NOMO-1 (cell line): ENCODE measurements around the gene CERT1.
A peak's percentile ranks its signal among the peaks of the same experiment; 100 is the strongest.

Experiments
- DNase-seq, 2 experiments: peaks; one replicate each; lab custom pipeline; 2025; ENCODE audit not compliant: unreplicated experiment in 2 of 2; lab: John Stamatoyannopoulos, UW

The CERT1 gene

DNA sequence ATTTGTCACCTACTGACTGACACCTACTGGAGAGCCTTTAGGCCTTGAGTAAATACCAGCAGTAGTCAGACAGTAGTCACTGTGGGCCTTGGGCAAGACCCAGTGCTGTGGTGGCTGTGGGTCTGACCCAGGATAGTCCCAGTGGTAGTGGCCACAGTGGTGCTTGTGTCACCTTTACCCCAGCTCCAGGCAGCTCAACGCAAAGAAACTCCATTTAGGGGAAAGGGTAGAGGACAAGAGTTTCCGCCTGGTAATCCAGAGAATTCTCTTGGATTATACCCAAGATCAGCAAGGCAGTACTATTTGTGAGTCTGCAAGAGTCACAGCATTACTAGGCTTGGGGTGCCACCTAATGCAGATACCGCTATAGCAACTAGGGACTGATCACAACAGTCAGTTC is 28.9 kb downstream of the CERT1 start:
- no peak for DNase-seq

DNA sequence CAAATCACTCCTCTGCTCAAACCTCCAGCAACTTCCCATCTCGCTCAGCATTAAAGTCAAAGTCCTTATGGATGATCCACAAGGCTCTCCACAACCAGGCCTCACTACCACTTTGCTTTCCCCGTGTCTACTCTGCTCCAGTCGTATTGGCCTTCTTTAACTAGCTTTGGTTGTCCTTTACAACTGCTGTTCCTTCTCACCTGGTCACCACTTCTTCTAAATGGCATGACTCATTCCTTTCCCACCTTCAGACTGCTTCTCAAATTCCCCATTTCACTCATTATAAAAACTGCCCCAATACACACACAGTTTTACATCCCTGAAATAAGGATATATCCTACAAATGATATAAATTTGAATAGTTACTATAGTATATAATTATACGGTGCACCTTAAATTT is 30.4 kb downstream of the CERT1 start:
- DNase-seq: no peak

DNA sequence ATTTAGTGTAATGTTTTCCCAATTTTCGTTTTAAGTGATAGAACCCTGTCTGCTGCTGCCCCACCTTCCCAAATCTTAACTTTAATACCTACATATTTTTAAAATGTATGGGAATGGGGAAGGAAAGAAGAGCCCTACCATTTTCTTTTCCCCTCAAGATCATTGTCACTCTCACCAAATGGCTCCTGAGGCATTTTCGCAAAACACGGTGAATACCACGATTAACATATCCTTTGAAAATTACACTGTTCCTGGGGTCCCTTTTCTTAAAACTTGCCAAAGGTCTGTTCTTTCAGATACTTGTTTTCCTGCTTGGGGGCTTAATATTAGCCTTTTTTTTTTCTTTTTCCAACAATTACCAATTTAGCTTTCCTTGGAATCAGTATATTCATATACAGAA is 36.1 kb downstream of the CERT1 start:
- DNase-seq: no peak

DNA sequence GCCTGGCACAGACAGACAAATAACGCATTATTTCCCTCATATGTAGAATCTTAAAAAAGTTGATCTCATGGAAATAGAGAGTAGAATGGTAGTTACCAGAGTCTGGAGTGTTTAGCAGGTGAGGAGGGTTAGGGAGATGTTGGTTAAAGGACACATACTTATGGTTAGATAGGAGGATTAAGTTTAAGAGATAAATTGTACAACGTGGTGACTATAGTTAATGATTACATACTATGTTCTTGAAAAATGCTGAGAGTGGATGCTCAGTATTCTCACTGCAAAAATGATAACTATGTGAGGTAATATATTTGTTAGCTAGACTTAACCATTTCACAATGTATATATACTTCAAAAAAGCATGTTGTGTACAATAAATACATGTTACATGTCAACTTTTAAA is 38.0 kb downstream of the CERT1 start:
- no peak for DNase-seq

DNA sequence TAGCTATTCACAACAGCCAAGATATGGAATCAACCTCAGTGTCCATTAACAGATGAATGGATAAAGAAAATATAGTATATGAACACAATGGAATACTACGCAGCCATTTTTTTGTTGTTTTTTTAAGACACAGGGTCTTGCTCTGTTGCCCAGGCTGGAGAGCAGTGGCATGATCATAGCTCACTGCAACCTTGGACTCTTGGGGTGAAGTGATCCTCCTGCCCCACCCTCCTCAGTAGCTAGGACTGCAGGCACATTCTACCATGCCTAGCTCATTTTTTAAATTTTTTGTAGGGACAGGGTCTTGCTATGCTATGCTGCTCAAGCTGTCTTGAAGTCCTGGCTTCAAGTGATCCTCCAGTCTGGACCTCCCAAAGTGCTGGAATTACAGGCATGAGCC is 38.5 kb downstream of the CERT1 start:
- DNase-seq: no peak

DNA sequence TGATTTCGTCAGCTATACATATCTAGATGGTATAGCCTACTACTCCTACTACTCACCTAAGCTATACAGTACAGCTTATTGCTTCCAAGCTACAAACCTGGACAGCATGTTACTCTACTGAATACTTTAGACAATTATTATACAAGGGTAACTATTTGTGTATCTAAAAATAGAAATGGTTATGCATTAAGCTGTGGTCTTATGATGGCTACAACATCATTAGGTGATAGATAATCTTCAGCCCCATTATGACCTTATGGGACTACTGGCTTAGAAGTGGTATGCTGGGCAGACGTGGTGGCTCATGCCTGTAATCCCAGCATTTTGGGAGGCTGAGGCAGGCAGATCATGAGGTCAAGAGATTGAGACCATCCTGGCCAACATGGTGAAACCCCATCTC is 40.2 kb downstream of the CERT1 start:
- no peak for DNase-seq

DNA sequence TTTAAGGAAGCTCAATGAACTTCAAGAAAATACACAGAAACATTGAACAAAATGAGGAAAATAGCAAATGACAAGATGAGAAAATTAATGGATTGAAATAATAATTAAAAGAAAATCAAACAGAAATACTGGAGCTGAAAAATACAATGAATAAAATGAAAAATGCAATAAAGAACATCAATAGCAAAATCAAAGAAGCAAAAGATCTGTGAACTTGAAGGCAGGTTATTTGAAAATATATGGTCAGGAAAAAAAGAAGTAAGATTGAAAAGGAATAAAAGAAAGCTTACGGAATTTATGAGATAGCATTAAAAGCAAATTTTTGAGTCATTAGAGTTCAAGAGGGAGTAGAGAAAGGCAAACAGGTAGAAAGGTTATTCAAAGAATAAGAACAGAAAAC is 42.4 kb downstream of the CERT1 start:
- no peak for DNase-seq

DNA sequence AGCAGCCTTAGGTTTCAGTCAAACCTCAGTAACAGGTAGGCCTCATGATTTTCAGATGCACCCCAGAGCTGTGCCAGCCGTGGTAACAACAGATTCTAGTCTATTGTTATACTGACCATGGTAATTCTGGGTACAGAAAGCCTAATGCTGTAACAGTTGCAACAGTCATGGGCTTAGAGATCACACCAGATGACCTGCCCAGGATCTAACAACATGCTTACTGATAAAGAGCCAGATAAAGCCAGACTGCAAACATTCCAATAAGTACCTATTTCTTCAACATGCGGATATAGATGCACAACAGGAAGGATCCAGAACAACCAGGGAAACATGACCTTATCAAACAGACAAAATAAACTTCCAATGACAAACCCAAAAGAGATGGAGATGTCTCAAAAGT is 42.8 kb downstream of the CERT1 start:
- DNase-seq: no peak

DNA sequence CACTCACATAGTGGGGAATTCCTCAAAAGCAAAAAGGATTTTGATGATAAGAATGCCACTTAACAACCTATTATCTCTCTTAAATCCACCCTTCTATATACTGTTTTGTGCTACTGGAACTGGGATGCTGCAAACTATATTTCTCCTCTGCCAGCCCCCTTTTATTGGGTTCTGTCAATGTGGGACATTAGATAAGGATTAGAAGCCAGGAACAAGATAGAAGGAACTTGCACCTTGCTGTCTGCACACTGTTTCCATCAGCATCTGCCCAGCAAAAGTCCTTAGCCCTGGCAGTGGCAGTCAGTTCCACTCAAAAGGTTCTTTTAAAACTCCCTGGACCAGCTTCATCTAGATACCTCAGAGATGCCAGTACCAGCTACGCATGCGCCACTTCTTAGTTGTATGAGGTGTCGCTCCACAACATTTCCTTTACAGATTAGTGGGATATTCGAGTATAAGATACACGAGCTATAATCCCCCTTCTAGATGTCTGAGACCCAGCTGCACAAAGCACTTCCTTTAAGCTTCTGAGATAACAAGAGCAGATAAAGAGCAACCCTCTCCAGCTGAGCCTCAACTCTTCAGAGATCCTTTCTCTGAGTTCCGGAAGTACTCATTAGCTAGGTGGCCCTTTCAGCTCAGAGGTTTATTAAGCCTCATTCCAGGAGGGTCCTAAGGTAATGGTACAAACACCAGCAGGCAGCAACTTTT is 45.3 kb downstream of the CERT1 start:
- DNase-seq: no peak

DNA sequence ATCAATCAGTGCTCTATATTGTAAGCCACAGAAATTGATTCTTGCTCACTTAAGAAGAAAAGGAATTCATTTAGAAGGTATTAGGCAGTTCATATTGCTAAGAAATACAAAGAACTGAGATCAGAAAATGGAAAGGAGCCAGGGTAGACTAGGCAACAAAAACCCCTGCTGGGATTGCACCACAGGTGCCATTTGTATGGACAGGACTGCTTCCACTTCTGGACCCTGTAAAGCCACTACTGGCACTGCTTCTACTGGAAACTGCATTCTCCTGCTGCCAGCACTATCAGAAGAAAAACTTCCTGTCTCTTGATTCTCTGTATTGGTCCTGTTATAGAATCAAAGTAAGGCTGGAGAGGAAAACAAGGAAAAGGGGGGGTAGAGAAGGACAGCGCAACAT is 45.9 kb downstream of the CERT1 start:
- no peak for DNase-seq

DNA sequence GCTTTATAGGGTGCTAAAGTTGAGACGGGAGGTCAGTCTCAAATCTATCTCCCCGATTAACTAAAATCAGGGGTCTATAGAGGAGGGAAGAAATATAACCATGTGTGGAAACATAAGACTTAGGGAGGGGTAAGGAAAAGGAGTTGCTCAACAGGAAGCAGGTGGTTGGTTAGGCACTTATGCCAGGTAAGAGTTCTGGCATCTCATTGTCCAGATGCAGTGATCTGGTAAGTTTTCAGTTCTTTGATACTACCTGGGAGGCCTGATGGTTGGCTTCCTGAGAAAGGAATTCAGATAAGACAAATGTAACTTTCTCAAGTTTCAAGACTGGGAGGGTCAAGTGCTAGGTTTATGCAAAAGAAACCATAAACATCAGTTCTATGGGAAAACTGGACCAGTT is 47.7 kb downstream of the CERT1 start:
- DNase-seq: no peak

DNA sequence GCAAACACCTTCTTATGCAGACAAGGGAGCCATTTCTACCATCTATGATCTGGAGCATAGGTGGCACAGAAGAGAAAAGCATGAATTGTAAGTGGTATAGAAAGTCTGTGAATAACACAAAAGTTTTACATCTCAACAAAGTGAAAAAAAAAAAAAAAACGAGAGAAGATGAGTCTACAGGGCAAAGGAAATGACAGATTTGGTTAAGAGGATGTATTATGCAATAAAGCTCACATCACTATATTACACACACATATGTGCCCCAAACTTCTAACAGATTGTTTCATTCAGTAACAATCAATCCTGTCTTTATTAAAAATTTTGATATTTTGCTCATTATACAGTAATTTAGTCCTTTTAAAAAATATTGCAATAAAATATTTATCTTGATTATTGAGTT is 49.8 kb downstream of the CERT1 start:
- DNase-seq: peak; percentile 11 to 54

DNA sequence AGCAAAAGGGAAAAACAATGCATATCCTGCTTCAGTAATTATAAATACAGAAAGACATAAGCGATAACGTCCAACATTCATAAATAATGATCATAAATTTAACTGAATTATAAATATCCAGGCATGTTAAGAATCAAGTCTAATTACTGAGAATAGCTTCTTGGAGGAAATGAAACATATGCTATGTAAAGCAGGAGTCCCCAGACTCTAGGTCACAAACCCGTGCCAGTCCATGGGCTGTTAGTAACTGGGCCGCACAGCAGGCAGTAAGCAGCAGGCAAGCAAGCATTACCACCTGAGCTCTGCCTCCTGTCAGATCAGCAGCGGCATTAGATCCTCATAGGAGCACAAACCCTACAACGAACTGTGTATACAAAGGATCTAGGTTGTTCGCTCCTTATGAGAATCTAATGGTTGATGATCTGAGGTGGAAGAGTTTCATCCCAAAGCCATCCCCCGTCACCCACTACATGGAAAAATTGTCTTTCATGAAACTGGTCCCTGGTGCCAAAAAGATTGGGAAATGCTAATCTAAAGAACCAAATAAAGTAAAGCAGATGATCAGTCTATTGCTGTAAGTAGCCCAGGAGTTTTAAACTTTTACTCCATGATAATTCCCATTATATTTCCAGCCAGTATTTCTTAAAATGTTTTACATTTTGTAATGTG is 50.4 kb downstream of the CERT1 start:
- no peak for DNase-seq

DNA sequence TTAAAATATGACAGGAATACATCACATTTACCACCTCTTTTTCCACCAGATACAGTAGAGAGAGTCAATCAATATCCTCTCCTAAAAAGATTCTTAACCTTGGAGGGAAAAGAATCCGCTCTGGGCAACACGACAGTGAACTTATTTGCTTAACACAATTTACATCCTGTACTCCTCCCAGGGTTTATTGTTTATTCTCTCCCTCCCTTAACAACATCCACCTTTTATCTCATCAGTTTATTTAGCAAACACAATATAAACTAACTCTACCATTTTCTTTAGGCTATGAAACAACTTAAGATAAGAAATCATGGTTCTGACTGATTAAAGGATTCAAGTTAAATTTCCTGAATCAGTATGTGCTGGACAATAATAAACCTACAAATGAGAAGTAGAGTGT is 50.9 kb downstream of the CERT1 start:
- DNase-seq: no peak

DNA sequence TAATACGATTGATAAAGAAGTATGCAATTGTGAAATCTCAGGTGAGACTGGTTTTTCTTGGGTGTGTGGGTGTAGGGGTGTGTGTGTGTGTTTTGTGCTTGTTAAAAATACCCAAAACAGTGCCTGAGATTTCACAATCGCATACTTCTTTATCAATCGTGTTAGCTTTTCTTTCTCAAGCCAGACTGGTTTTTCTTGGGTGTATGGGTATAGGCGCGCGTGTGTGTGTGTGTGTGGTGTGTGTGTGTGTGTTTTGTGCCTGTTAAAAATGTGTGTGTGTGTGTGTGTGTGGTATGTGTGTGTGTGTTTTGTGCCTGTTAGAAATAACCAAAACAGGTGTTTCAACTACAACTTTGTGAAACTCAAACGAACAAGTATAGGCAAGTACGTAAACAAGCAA is 53.7 kb downstream of the CERT1 start:
- DNase-seq: no peak

DNA sequence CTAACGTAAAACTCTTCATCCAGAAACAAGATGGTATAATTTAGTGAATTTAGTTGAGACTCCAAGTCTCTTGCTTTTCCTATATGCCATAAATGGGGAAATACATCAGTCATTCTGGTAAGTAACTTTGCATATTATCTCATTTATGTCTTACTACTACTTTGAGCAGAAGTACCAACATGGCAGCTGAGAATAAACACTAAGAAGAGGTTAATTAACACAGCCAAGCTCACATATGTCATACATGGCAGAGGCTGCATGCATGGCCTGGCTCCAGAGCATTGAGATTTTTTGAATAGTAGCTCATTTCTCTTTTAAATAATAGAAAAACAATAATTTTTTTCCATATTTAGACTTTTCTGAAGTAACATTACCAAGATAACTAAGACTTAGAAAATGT is 54.3 kb downstream of the CERT1 start:
- no peak for DNase-seq

DNA sequence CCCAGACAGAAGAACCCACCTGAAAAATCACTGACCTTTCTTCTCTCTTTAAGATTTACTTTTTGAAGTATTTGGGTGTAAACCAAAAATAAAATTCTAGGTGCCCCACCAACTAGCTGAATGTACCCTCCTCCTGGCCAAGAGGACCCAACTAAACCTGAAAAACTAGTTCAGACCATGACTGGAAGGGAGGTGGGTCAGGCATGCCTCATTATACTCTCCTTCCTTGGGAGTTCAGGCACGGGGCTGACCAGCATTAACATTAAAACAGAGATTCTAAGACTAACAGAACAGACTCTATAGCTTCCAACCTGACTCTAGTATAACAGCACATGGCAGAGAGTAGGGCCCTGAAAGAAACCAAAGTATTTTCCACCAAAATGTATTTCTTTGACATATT is 61.4 kb downstream of the CERT1 start:
- no peak for DNase-seq

DNA sequence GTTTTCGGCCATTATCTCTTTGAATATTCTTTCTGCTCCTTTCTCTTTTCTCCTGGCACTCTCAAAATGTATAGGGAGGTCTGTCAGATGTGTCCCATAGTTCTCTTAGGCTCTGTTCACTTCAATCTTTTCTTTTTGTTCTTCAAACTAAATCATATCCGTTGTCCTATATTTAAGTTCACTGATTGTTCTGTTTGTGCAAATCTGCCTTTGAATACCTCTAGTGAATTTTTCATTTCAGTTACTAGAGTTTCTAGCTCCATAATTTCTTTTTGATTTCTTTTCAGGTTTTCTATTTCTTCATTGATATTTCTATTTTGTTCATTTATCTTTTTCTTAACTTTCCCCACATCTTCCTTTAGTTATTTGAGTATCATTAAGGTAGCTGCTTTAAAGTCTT is 65.4 kb downstream of the CERT1 start:
- DNase-seq: no peak

DNA sequence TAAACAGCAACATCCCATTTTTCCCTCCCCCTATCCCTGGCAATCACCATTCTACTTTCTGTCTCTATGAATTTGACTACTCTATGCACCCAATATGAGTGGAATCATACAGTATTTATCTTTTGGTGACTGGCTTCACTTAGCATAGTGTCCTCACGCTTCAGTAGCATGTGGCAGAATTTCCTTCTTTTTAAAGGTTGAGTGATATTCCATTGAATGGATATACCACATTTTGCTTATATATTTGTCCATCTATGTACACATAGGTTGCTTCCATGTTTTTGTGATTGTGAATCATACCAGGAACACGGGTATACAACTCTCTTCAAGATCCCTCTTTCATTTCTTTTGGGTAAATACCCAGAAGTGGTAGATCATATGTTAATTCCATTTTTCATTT is 69.9 kb downstream of the CERT1 start:
- no peak for DNase-seq

DNA sequence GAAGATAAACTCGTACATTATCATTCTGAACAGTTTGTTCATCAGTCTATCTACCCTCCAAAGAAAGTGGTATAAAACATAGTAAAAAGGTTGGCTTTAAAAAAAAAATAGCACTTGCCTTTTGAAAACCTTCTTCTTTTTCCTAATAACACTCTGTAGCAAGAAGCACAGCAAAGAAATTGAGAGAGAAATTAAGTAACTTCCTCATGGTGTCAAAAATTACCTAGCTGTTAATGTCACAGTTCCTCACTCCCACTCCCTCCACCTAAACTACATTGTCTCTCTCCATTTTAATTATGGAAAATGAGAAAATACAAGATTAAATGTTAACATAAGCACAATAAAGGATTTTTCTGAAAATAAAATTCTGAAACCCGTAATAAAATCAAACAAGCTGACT is 72.2 kb downstream of the CERT1 start:
- peak; percentile 28 to 81 for DNase-seq

DNA sequence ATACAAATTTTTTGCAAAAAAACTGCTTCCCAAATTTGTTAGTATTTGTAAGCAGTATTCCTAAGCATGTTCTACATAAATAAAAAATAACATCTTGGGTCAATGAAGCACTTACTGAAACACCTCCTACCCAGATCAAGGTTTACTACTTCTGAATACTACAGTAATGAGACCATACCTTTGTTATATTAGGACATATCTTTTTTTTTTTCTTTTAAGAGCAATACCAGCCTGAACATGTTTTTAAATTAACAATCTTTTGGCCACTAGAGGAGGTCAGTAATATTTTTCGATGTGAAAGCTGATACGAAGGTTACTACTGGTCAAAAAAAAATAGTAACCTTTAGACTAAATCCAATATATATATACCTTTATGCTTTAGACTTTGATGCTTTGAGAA is 72.7 kb downstream of the CERT1 start:
- DNase-seq: no peak

DNA sequence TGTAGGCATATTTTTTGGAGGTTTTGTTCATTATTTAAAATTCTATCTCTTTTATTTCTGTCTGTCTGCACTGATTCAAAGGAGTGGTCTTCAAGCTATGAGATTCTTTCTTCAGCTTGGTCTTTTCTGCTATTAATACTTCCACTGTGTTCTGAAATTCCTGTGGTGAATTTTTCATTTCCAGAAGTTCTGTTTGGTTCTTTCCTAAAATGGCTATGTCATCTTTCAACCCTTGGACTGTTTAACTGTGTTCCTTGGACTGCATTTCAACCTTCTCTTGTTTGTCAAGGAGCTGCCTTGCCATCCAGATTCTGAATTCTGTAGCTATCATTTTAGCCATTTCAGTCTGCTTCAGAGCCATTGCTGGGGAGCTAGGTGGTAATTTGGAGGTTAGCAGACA is 76.3 kb downstream of the CERT1 start:
- DNase-seq: no peak
